ENCODE results near the gene ZNF710.
"Not testable (repeated sequence)": the region's sequence is repeated elsewhere in the genome, so short reads cannot be mapped to it uniquely, and the experiment has no call there.

Gene ZNF710

DNA sequence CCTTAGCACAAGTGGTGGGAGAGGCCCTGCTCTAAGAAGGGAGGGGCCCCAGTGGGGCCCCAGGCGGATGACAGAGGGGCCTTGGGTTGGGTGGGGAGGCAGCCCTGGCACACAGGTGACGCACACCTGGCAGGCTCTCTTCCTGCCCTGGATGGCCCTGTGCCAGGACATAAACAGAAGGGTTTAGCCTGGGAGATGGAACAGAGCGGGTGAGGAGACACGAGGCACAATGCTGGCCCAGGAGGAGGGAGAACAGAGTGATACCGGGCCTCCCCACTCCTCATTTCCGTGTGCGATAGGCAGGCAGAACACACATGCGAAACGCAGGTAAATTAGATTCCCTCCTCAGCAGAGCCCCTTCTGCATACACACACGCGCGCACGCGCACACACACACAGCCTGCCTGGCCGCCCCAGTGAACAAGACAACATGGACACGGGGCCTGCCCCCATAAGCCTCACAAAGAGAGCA, 61.4 kb downstream of the ZNF710 start:
- peak; percentile 93 for DNase-seq

DNA sequence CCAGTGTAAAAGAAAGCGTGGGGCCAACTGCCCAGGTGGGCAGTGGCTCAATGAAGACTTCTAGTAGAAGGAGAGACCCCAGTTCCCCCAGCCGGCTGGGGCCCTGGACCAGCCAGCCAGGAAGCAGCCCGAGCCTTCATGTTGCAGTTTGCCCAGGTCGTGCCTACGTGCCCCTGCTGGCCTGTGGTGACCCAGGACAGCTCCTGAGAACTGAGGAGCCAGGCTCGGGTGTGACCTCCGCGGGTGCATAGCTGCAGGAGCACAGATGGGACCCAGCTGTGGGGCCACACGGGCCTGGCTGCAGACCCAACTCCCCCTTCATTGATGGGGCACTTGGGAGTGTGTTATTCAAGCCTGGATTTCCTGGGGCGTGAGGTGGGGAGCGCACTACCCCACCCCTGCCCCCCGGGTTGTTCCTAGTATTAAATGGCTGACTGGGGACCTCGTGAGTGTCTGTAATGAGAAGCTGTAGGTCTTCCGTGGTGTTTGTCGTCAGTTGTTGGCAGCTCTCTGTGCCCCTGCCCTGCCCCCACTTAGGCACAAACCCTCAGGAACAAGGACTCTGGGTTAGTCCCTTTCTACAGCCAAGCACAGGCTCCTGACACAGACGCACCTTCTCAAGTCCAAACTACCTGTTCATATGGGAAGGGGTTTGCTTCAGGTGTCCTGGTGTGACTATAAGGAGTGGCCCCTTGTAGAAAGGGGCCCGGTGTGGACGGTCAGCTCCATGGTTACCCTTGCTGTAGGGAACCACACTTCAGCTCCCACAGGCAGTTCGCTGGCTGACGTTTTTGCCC, 62.0 kb downstream of the ZNF710 start:
- peak; percentile 11 for DNase-seq

DNA sequence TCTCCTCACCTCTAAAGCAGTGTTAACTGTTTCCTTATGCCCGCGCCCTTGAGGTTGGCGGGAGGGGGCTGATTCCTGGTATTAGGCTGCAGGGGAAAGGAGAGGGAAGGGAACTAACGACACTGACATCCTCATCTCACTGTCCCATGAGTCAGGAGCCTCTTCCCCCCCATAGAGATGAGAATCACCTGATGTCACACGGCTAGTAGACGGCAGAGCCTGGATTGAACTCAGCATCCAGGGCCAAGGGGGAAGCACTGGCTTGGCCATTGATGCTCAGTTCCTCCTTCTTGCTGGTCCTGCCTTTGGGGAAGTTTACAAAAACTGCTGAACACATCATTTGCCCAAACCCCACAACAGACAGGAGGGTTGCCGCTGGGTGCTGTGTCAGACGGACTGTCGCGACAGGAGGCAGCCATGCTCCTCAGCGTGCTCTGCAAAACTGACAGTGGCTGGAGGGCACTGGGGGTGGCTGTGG, 62.7 kb downstream of the ZNF710 start:
- peak; percentile 11 for DNase-seq

DNA sequence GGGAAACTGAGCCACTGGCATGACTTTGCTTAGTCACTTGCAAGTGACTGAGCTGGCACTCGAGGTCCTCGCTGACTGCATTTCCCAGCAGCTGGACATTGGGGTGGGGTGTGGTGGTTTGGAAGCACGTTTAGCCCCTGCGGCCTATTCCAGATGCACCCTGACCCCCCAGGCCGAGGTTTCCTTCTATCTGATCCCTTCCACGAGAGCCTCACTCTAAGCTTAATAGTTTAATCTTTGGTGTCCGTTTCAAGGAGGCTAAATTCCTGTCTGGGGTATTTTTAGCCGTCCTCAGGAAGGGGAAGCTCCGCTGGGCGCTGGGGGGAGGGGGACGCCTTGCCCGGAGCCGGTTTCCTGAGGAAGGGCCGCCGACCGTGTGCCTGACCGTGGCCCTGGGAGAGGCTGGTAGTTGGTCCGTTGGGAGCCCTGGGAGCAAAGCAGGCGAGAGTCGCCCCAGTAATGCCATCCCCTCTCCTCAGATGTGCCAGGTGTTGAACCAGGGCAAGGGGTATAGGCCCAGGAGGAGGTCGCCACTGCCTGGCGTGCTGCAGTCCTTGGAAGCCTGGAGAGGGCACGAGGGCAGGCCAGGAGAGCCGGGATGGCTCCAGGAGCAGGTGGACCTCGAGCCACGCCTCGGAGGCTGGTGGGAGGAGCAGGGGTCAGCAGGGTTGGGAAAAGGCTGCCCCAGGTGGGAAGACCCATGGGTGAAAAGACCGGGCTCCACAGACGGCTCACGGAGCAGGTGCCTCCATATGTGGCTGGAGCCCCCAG, 64.0 kb downstream of the ZNF710 start:
- no peak for DNase-seq

DNA sequence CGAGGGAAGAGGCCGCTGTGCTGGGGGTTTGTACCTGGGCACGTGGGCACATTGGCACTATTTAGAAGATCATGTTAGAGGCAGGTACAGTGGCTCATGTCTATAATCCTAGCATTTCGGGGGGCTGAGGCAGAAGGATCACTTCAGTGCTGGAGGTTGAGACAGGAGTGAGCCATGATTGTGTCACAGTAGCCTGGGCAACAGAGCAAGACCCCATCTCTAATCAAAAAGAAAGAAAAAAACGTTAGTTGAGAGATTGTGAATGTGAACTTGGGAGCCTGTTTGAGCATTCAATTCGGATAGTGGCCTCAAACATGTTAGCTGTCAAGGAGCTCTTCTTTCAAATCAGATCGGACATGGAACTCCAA, 64.5 kb downstream of the ZNF710 start:
- DNase-seq: no peak

DNA sequence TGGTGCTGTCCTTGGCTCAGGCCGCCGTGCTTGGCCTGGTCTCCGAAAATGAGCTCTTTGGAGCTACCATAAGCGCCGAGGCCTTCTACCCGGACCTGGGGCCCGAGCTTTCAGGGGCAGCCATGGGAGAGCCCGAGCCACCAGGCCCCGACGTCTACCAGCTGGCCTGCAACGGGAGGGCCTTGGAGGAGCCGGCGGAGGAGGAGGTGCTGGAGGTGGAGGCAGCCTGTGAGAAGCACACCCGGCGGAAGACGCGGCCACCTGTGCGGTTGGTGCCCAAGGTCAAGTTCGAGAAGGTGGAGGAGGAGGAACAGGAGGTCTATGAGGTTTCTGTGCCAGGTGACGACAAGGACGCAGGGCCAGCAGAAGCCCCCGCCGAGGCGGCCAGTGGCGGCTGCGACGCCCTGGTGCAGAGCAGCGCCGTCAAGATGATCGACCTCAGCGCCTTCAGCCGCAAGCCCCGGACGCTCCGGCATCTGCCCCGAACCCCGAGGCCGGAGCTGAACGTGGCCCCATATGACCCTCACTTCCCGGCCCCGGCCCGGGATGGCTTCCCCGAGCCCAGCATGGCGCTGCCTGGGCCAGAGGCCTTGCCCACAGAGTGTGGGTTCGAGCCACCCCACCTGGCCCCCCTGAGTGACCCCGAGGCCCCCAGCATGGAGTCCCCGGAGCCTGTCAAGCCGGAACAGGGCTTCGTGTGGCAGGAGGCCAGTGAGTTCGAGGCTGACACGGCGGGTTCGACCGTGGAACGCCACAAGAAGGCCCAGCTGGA, 66.2 kb downstream of the ZNF710 start:
- no peak for DNase-seq

DNA sequence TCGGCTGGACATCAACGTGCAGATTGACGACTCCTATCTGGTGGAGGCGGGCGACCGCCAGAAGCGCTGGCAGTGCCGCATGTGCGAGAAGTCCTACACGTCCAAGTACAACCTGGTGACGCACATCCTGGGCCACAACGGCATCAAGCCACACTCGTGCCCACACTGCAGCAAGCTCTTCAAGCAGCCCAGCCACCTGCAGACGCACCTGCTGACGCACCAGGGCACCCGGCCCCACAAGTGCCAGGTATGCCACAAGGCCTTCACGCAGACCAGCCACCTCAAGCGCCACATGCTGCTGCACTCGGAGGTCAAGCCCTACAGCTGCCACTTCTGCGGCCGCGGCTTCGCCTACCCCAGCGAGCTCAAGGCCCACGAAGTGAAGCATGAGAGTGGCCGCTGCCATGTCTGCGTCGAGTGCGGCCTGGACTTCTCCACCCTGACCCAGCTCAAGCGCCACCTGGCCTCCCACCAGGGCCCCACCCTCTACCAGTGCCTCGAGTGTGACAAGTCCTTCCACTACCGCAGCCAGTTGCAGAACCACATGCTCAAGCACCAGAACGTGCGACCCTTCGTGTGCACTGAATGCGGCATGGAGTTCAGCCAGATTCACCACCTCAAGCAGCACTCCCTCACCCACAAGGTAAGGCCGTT, 67.0 kb downstream of the ZNF710 start:
- DNase-seq: no peak

DNA sequence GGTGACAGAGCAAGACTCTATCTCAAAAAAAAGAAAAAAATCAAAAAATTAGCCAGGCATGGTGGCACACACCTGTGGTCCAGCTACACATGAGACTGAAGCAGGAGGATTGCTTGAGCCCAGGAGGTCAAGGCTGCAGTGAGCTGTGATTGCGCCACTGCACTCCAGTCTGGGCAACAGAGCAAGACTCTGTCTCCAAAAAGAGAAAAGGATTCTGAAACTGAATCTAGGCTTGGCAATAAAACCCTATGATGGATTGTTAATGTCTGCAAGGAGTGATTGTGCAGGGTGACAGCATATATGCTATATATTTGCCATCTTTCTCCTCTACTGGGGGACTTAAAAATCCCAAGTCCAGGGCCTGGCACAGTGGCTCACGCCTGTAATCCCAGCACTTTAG, 69.5 kb downstream of the ZNF710 start:
- not testable (repeated sequence) for DNase-seq

DNA sequence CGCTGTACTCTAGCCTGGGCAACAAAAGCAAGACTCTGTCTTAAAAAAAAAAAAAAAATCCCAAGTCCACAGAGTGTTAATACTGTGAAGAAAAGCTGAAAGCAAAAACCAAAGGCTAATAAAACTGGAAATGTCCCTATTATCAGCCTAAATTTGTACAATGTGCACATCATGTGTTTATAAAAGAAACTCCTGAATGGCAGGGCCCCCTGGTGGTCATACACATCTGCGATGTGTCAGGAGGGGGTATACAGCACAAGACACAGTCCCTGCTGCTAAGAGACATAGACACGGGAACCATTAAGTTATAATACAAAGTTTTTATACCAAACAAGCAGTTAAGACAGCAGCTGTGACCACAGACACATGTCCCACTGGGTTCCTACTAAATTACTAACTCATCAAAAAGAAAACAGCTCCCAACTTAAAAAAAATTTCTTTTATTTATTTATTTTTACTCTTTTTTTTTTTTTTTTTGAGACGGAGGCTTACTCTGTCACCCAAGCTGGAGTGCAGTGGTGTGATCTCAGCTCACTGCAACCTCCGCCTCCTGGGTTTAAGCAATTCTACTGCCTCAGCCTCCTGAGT, 70.2 kb downstream of the ZNF710 start:
- DNase-seq: peak; percentile 20

DNA sequence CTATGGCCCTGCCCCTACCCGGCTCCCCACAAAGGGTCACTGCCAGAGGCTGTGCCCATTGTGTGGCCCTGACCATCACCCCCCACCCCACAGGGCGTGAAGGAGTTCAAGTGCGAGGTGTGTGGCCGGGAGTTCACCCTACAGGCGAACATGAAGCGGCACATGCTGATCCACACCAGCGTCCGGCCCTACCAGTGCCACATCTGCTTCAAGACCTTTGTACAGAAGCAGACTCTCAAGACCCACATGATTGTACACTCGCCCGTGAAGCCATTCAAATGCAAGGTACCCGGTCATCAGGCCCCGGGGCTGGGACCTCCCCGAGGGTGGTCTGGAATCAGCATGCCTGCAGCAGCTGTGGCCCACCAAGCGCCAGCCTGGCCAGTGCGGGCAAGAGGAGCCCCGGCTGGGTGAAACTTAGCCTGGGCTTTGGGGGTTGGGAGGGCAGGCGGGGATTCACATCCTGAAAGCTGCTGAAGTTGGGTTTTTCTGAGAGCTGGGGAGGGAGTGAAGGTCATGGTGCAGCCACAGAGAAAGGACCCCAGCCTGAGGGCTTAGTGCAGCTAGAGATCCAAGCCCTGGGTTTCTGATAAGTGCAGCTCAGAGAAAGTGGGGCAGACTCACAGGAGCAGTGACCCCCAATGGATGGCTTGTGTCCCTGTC, 72.0 kb downstream of the ZNF710 start:
- DNase-seq: no peak

DNA sequence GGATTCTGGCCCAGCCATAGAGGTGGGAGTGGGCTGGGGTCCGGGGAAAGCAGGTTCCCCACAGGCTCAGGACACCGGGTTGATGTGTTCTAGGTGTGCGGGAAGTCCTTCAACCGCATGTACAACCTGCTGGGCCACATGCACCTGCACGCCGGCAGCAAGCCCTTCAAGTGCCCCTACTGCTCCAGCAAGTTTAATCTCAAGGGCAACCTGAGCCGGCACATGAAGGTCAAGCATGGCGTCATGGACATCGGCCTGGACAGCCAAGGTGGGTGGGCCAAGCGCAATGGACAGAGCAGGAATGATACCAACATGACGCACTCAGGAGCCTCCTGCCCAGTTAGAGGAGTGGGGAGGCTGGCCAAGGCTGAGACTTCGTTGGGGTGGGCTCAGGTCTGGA, 72.9 kb downstream of the ZNF710 start:
- DNase-seq: no peak

DNA sequence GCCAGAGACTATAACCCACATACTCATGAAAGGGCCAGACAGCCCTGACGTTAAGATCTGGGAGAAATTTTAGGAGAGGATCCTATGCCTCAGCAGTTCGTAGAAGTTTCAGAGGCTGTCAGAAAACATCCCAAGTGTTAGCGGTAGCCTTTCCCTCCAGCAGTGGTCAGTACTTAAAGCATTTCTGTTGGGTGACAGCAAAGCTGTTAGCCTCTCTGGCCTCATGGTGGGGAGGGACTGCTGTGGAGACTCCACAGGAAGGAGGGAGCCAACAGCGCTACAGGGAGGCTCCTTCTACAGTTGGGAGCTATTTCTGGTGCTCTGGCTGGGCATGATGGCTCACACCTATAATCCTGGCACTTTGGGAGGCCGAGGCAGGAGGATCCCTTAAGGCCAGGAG, 73.8 kb downstream of the ZNF710 start:
- DNase-seq: no peak

DNA sequence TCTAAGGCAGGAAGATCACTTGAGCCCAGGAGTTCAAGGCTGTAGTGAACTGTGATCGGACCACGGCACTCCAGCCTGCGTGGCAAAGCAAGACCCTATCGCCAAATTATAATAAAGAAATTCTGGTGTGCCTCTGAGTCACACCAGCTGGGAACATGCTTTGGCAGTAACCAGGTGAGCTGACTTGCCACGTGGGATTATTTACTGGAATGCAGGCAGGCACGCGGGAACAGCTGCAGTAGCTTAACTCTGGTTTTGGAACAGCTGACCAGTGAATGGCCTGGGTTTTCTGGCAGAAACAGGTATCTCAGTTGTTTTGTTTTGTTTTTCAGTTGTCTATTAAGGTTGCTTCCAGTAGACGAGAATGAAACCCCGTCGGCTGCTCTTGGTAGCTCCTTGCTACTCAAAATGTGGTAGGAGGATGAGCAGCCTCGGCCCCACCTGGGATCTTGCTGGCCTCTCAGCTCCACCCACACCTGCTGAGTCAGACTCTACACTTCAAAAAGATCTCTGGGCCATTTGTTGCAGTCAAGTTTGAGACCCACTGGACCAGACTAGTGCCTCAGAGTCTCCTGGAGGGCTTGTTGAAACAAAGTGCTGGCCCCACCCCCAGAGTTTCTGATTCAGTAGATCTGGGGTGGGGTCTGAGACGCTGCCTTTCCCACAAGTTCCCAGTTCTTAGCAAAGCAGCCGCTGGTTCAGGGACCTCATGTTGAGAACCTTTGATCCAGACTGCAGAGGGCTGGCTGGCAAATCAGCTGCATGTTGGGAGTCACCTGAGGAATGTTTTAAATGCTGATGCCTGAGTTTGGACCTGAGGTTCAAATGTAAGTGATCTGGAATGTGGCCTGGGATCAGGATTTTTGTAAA, 74.5 kb downstream of the ZNF710 start:
- no peak for DNase-seq

DNA sequence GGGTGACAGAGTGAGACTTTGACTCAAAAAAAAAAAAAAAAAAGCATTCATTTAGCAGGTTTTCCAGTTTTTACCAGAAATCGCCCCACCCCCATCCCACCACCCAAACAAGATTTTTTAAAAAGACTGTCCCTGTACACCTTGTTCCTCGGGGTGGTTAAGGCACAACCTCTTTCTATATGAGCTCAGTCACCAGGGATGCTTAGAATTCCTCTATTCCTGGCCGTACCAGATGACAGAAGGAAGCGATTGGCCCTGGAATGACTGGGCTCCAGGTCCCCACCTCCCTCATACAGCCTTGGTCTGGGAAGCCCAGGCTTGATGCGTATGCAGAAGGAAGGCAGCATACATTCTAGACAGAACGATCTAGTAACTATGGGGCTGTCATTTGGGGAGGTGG, 75.6 kb downstream of the ZNF710 start:
- DNase-seq: no peak

DNA sequence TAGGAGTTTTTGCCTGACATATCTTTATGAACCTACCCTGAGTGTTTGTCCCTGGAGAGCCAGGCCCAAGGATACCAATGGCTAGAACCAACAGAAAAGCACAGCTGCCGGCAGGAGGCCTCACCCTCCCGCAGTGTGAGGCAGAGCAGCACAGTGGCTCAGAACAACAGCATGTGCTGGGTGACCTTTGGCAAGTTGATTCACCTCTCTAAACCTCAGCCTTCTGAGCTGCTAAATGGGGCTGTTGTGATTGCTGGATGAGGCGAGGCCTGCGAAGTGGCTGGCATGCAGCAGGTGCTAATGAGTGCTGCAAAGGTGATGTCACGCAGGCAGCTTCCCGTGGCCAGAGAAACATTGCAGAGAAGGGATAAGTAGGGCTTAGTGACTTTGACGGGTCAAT, 77.8 kb downstream of the ZNF710 start:
- no peak for DNase-seq

DNA sequence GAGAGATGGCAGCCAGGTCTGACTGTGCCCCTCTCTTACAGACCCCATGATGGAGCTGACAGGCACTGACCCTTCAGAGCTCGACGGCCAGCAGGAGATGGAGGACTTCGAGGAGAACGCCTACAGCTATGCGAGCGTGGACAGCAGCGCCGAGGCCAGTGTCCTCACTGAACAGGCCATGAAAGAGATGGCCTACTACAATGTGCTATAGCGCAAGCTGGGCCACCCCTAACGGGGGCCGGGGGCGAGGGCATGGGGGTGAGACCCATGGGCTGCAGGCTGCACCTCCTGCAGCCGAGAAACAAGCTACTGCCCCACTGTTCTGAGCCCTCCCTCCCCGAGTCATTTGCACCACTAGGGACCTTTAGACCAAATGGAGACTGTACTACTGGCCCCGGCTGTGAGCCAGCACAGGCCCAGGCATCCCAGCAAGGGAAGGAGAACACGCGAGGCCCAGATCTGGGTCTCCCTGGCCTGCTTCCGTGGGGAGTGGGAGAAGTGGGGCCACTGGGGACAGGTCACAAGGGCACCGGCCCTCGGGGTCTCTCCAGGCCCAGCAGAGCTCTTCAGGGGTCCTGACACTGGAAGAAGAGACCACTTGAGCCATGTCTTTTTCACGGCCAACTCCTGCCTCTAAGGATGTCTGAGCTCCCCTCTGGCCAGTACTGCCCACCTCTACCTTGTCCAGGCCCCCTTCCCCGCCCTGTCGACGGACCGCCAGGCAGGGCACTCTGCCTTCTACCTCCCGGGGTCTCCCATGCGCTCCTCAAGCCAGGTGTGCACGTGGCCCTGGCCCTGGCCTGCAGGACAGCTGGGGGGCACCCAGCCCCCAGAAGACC, 78.7 kb downstream of the ZNF710 start:
- DNase-seq: no peak

DNA sequence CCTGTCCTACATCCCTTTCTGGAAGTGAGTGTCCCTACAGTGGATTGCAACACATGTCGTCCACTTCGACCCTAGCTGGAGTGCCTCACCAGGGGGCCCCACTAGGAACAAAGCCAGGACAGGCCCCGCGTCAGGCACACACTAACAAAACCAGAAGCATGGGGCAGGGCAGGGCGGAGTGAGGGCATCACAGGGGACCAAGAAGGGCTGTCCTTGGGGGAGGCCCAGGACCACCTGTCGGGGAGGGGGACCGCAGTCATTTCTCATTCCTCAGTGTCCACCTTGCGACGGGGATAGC, 79.3 kb downstream of the ZNF710 start:
- no peak for DNase-seq

DNA sequence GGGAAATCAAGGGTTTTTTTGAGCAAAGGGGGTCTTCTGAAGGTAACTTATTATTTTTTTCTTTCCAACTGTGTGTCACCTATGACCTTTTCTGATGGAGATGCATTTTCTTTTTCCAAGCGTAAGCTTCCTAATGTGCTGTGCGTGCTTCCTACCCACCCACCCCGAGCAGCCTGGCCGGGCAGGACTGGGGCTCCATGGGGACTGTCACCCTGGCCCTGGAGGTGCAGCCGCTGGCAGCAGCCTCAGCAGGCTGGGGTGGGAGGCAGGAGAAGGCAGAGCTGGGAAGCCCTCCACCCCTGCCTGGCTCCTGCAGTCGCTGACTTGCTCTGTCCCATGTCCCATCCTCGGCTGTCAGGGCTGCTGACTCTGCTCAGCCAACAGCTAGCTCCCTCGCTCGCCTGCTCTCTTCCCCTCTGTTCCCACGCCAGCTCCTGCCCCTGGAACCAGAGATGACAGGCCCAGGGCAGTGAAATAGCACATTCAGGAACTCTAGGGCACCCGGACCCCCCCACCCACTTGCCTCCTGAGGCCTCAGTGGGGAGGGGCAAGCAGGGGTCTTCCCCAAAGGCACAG, 79.8 kb downstream of the ZNF710 start:
- DNase-seq: no peak

DNA sequence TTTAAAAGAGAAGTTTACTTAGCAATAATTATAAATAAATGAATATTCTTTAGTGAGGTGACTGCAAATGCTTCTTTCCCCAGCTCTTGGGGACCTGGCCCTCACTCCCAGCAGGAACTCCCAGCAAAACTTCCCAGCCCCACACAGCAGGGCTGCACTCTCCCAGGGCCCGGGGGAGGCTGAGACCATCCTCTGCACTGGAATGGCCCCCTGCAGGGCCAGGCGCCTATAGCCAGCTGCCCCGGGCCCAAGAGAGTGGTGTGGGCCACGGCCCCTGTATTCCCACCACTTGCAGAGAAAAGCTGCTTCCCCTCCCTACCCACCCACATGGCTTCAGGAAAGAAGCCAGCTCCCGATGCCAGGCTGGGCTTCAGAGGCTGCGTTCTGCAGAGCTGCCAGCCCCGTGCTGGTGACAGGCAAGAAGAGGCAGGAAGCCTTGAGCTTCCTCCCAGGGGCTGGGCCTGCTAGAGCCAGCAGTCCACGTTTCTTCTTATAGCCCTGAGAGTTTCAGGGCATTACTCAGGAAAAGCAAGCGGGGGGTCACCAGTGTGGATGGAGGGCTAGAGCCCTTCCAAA, 81.1 kb downstream of the ZNF710 start:
- DNase-seq: no peak
